Gastroesophageal sphincter (tissue), 4 donors: Measurements from ENCODE around the gene MICAL3. TPM values are rescaled to one million over a fixed set of nuclear protein-coding genes. Genes with fewer than 3 reads are reported as not detected.
A peak's percentile ranks its signal among the peaks of the same experiment; 100 is the strongest.

Experiments
- ATAC-seq: fragments of 150-250 bp; one replicate; pipeline ENCODE4 v1.9.1; 2016; ENCODE audit warnings: mild to moderate bottlenecking, moderate library complexity
- H3K27ac ChIP-seq, 4 donors: fragments of 200-600 bp; sonication (generic) in 3 of 4; 1 replicate in 3 of 4; 2 replicates in 1 of 4; pipeline ENCODE4 v1.5.1; 2016 to 2019
- H3K27me3 ChIP-seq: fragments of 200-600 bp; sonication (generic); one replicate; pipeline ENCODE4 v1.5.1; 2019
- H3K36me3 ChIP-seq, 2 donors: fragments of 200-600 bp; sonication (generic); one replicate each; pipeline ENCODE4 v1.5.1; 2019; ENCODE audit warnings: control low read depth in 1 of 2
- H3K4me1 ChIP-seq, 3 donors: fragments of 200-600 bp; sonication (generic); 1 replicate in 2 of 3; 2 replicates in 1 of 3; pipeline ENCODE4 v1.5.1; 2016 to 2019; ENCODE audit warnings: control low read depth in 2 of 3
- H3K4me3 ChIP-seq, 2 donors: fragments of 200-600 bp; sonication (generic); one replicate each; pipeline ENCODE4 v1.5.1; 2019; ENCODE audit warnings: mild to moderate bottlenecking in 1 of 2, moderate library complexity in 1 of 2
- H3K9me3 ChIP-seq, 3 donors: fragments of 200-600 bp; sonication (generic); one replicate each; pipeline ENCODE4 v1.5.1; 2017 to 2019; ENCODE audit warnings: control low read depth in 2 of 3
- CTCF ChIP-seq, 4 experiments: fragments of 200-600 bp in 2 of 4; fragments of 450-650 bp in 2 of 4; sonication (generic) in 1 of 4; IDR thresholded peaks; one replicate each; pipeline ENCODE4 v1.5.1; 2017 to 2019; ENCODE audit warnings: antibody characterized with exemption in 4 of 4, mild to moderate bottlenecking in 2 of 4, moderate library complexity in 2 of 4
- EP300 ChIP-seq: sonication (generic); formaldehyde crosslinking; IDR thresholded peaks from one replicate; pipeline ENCODE4 v1.6.1; 2017; ENCODE audit warnings: antibody characterized with exemption, mild to moderate bottlenecking
- POLR2A ChIP-seq, 2 donors: fragments of 450-650 bp; IDR thresholded peaks; one replicate each; pipeline ENCODE4 v1.6.1; 2017; ENCODE audit warnings: antibody characterized with exemption in 2 of 2, mild to moderate bottlenecking in 2 of 2, moderate library complexity in 1 of 2
- POLR2AphosphoS5 ChIP-seq: sonication (generic); formaldehyde crosslinking; IDR thresholded peaks from one replicate; pipeline ENCODE4 v1.6.1; 2017; ENCODE audit warnings: antibody characterized with exemption
- WGBS, 2 donors: methylation state at CpG; one replicate each; pipeline ENCODE4 v1.1.5; 2018; ENCODE audit warnings: low coverage in 1 of 2; 5-methylcytosine and 5-hydroxymethylcytosine counted together
- total RNA-seq, 4 donors: library from RNA; depleted of rRNA; stranded (reverse); fragments of >200 nt; gene quantifications; one replicate each; pipeline ENCODE4 v1.1.0, GENCODE V29; 2016

The MICAL3 gene
- total RNA-seq, 4 donors from 2014 or later: 37.3 to 120 (median 51.5) TPM

DNA sequence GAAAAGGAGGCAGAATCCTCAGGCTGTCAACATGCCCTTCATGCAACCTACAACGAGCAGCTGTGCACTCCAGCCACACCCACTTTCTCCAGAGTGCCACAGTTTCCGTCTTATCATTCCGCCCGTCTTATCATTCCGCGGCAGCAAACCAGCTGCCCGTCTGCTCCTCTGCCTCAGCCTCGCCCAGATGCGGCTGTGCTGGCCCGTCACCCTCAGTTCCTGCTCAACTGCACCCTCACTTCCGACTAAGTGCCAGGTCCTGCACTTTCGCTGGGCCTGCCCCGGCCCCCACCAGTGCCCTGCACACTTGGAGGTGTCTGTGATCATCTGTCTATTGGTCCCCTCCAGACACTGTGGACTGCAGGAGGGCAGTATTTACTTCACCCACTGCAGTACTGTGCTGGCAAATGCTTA is 43.7 kb downstream of the MICAL3 start:
- H3K4me1 ChIP-seq: peaks cover 0 to 55% (median 11%) of the 10 kb centered on the region in 3 donors
- H3K27me3 ChIP-seq: no peaks in the 10 kb centered on the region
- H3K27ac ChIP-seq: peak overlapping the region in 3 of 4 donors; percentile 26 to 49 (median 46)
- TF ChIP-seq POLR2A (IDR thresholded peaks at IDR 0.05) (no peak), CTCF (IDR thresholded peaks at IDR 0.05) (no peak), EP300 (no peak), POLR2AphosphoS5 (no peak)
- H3K4me3 ChIP-seq: peak overlapping the region in 1 of 2 donors; percentile 16
- H3K36me3 ChIP-seq: no peaks in the 10 kb centered on the region
- WGBS, 2 donors: 2 to 8% methylated on average over 12 of the region's 13 CpGs
- no peaks in the 10 kb centered on the region for H3K9me3 ChIP-seq
- peak; percentile 36 for ATAC-seq

DNA sequence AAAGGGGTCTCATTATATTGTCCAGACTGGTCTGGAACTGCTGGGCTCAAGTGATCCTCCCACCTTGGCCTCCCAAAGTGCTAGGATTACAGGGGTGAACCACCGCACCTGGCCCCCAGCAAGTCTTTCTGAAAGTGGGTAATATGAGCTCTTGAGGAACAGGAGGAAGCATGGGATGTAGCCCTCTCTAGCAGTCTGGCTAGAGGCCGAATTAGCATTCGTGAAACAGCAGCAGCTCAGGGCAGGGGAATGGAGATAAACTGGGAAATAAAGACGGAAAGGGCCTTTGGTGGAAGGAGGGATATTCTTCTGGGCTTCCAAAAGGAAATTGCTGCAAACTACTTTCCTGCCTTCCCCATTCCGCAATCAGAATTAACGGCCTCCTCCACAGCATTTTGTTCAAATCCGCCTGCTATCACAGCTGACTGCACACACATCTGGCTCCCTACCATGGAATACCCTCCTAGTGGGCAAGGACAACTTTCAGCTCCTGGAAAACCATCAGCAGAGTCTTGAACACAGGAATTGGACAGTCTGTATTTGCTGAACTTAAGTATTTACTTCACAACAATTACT is 44.3 kb downstream of the MICAL3 start:
- no peak for ATAC-seq
- WGBS, 2 donors: 55 to 57% methylated on average over 6 to 7 of the region's 7 CpGs
- H3K36me3 ChIP-seq: no peaks in the 10 kb centered on the region
- H3K9me3 ChIP-seq: no peaks in the 10 kb centered on the region
- TF ChIP-seq POLR2AphosphoS5 (no peak), EP300 (no peak), POLR2A (IDR thresholded peaks at IDR 0.05) (no peak), CTCF (IDR thresholded peaks at IDR 0.05) (no peak)
- no peaks in the 10 kb centered on the region for H3K27me3 ChIP-seq
- H3K27ac ChIP-seq: peak overlapping the region in 3 of 4 donors; percentile 26 to 49 (median 46)
- H3K4me1 ChIP-seq: peaks cover 0 to 54% (median 11%) of the 10 kb centered on the region in 3 donors
- peak overlapping the region in 1 of 2 donors; percentile 16 for H3K4me3 ChIP-seq

- H3K9me3 ChIP-seq: no peaks in the 10 kb centered on the region
- TF ChIP-seq POLR2AphosphoS5: no peak
- no peak for TF ChIP-seq EP300
- TF ChIP-seq CTCF (IDR thresholded peaks at IDR 0.05): no peak
- TF ChIP-seq POLR2A (IDR thresholded peaks at IDR 0.05): no peak
- no peaks in the 10 kb centered on the region for H3K27me3 ChIP-seq
- no peaks in the 10 kb centered on the region for H3K36me3 ChIP-seq
- ATAC-seq: no peak
- no peak overlapping the region for H3K4me3 ChIP-seq
- H3K27ac ChIP-seq: no peak overlapping the region
- peaks cover 0 to 62% (median 11%) of the 10 kb centered on the region in 3 donors for H3K4me1 ChIP-seq
These were observed 46.3 kb downstream of the MICAL3 start for GRCh38 chr22:17978027-17978426.

GRCh38 chr22:17977371-17977770 is 47.0 kb downstream of the MICAL3 start:
- Histone ChIP-seq H3K9me3 (no peaks in the 10 kb centered on the region), H3K4me1 (peaks cover 1 to 69% (median 16%) of the 10 kb centered on the region in 3 donors), H3K27me3 (no peaks in the 10 kb centered on the region), H3K4me3 (no peak overlapping the region), H3K36me3 (no peaks in the 10 kb centered on the region), H3K27ac (no peak overlapping the region)
- TF ChIP-seq POLR2AphosphoS5 (no peak), CTCF (IDR thresholded peaks at IDR 0.05) (no peak), POLR2A (IDR thresholded peaks at IDR 0.05) (no peak), EP300 (no peak)
- WGBS, 2 donors: 76 to 94% methylated on average over 2 of the region's 2 CpGs
- no peak for ATAC-seq

- H3K4me1 ChIP-seq: peaks cover 4 to 69% (median 23%) of the 10 kb centered on the region in 3 donors
- H3K36me3 ChIP-seq: no peaks in the 10 kb centered on the region
- no peak overlapping the region for H3K4me3 ChIP-seq
- no peak for ATAC-seq
- TF ChIP-seq POLR2AphosphoS5 (no peak), EP300 (no peak), CTCF (IDR thresholded peaks at IDR 0.05) (no peak), POLR2A (IDR thresholded peaks at IDR 0.05) (no peak)
- H3K27me3 ChIP-seq: no peaks in the 10 kb centered on the region
- H3K27ac ChIP-seq: no peak overlapping the region
- WGBS, 2 donors: 8 to 22% methylated on average over 3 of the region's 3 CpGs
- H3K9me3 ChIP-seq: no peaks in the 10 kb centered on the region
These were observed 48.2 kb downstream of the MICAL3 start for GRCh38 chr22:17976121-17976520.
